Hepatocyte (in vitro differentiated cells): ENCODE measurements around the gene MFSD11. TPM values are rescaled to one million over a fixed set of nuclear protein-coding genes. Genes with fewer than 3 reads are reported as not detected.

Source experiments
- DNase-seq: peaks from one replicate; pipeline ENCODE4 v3.0.0-alpha.2; 2016; ENCODE audit warnings: low spot score
- H2AFZ ChIP-seq: fragments of 200-600 bp; sonication (generic); 2 replicates; pipeline ENCODE4 v1.6.0; 2016; ENCODE audit warnings: antibody characterized with exemption, mild to moderate bottlenecking
- H3K27ac ChIP-seq: fragments of 200-600 bp; sonication (generic); 2 replicates; pipeline ENCODE4 v1.5.1; 2016; ENCODE audit warnings: mild to moderate bottlenecking
- H3K27me3 ChIP-seq: fragments of 200-600 bp; sonication (generic); 2 replicates; pipeline ENCODE4 v1.6.1; 2016
- H3K36me3 ChIP-seq: fragments of 200-600 bp; sonication (generic); replicated peaks from 2 replicates; pipeline ENCODE4 v1.5.1; 2016; ENCODE audit warnings: low read depth; ENCODE audit not compliant: insufficient read depth
- H3K4me1 ChIP-seq: fragments of 200-600 bp; sonication (generic); 2 replicates; pipeline ENCODE4 v1.5.1; 2016; ENCODE audit warnings: mild to moderate bottlenecking, moderate library complexity; ENCODE audit not compliant: insufficient read depth
- H3K4me2 ChIP-seq: fragments of 200-600 bp; sonication (generic); 2 replicates; pipeline ENCODE4 v1.6.0; 2016
- H3K4me3 ChIP-seq: fragments of 200-600 bp; sonication (generic); 2 replicates; pipeline ENCODE4 v1.5.1; 2016; ENCODE audit warnings: mild to moderate bottlenecking
- H3K79me2 ChIP-seq: fragments of 200-600 bp; sonication (generic); 2 replicates; pipeline ENCODE4 v1.6.0; 2017; ENCODE audit warnings: mild to moderate bottlenecking
- H3K9me2 ChIP-seq: fragments of 200-600 bp; sonication (generic); replicated peaks from 2 replicates; pipeline ENCODE4 v1.6.0; 2017; ENCODE audit warnings: mild to moderate bottlenecking; ENCODE audit not compliant: insufficient read depth
- H3K9me3 ChIP-seq: fragments of 200-600 bp; sonication (generic); 2 replicates; pipeline ENCODE4 v1.5.1; 2016; ENCODE audit warnings: low read depth, mild to moderate bottlenecking
- H4K20me1 ChIP-seq: fragments of 200-600 bp; sonication (generic); 2 replicates; pipeline ENCODE4 v1.6.0; 2016; ENCODE audit warnings: mild to moderate bottlenecking; ENCODE audit not compliant: insufficient read depth, poor library complexity, severe bottlenecking
- CTCF ChIP-seq: fragments of 200-600 bp; sonication (generic); IDR thresholded peaks from 2 replicates; pipeline ENCODE4 v1.5.1; 2016; ENCODE audit warnings: antibody characterized with exemption, mild to moderate bottlenecking; ENCODE audit not compliant: poor library complexity
- EZH2 ChIP-seq: fragments of 200-600 bp; sonication (generic); IDR thresholded peaks from 2 replicates; pipeline ENCODE4 v1.6.1; 2016; ENCODE audit warnings: antibody characterized with exemption, mild to moderate bottlenecking, borderline replicate concordance
- EZH2phosphoT487 ChIP-seq: fragments of 200-600 bp; sonication (generic); IDR thresholded peaks from one replicate; pipeline ENCODE4 v1.6.1; 2018; ENCODE audit warnings: antibody characterized with exemption, mild to moderate bottlenecking, low read depth, moderate library complexity; ENCODE audit not compliant: unreplicated experiment, severe bottlenecking
- WGBS: methylation state at CpG from one replicate; pipeline ENCODE4 v1.1.6; 2016; ENCODE audit warnings: low lambda C conversion rate; ENCODE audit errors: missing lambda C conversion rate; 5-methylcytosine and 5-hydroxymethylcytosine counted together
- polyA plus RNA-seq: library from polyadenylated mRNA; unstranded; fragments of >200 nt; fragmentation: Nextera tagmentation; extraction: Ambion mirVana; gene quantifications from 2 replicates; pipeline ENCODE4 v1.2.1, GENCODE V29; 2016
- total RNA-seq: library from RNA; depleted of rRNA; stranded (reverse); fragments of >200 nt; gene quantifications from 2 replicates; pipeline ENCODE4 v1.2.3, GENCODE V29; 2014

MFSD11 gene
- total and polyA plus RNA-seq, 2 experiments from 2014 or later, result 43.5 to 66.6 TPM

- Histone ChIP-seq H3K4me3 (no peak overlapping the region), H3K4me2 (no peak overlapping the region), H3K79me2 (no peaks in the 10 kb centered on the region), H3K27me3 (no peaks in the 10 kb centered on the region), H3K9me3 (no peaks in the 10 kb centered on the region), H2AFZ (no peak overlapping the region), H3K27ac (no peak overlapping the region), H3K9me2 (no peaks in the 10 kb centered on the region), H3K4me1 (peaks cover 17% of the 10 kb centered on the region), H4K20me1 (no peaks in the 10 kb centered on the region), H3K36me3 (no peaks in the 10 kb centered on the region)
- DNase-seq, result no peak
- TF ChIP-seq EZH2phosphoT487 (no peak), EZH2 (no peak), CTCF (no peak)
- WGBS, result 92% methylated on average over 5 of the region's 5 CpGs
Observed at GRCh38 chr17:76792348-76792747, 54.4 kb downstream of the MFSD11 start.

- H3K4me1 ChIP-seq, result peaks cover 17% of the 10 kb centered on the region
- H3K27ac ChIP-seq, result no peak overlapping the region
- H4K20me1 ChIP-seq, result no peaks in the 10 kb centered on the region
- WGBS, result 73% methylated on average over 4 of the region's 4 CpGs
- no peaks in the 10 kb centered on the region for H3K79me2 ChIP-seq
- H3K27me3 ChIP-seq, result no peaks in the 10 kb centered on the region
- no peak overlapping the region for H2AFZ ChIP-seq
- no peaks in the 10 kb centered on the region for H3K9me3 ChIP-seq
- no peaks in the 10 kb centered on the region for H3K36me3 ChIP-seq
- H3K4me2 ChIP-seq, result no peak overlapping the region
- H3K4me3 ChIP-seq, result no peak overlapping the region
- TF ChIP-seq EZH2phosphoT487 (no peak), CTCF (no peak), EZH2 (no peak)
- no peak for DNase-seq
- H3K9me2 ChIP-seq, result no peaks in the 10 kb centered on the region
Observed at GRCh38 chr17:76793775-76794174, 55.9 kb downstream of the MFSD11 start.

DNA sequence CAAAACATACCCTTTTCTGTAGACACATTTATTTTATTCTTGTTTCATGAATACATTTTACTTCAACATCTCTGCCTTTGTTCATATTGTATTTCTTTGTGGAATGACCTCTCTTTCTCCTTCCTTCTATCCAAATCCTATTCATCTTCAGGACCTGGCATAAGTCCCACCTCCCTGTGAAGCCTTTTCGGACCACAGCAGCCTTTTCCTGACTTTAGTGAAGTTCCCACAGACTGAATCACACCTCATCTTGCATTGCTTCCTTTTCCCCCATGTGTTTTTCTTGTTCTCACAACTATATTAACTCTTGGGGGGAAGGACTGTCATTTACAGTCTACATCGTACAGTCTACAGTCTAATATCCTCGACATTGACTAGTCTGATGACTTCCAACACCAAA lies 58.2 kb downstream of the MFSD11 start:
- Histone ChIP-seq H3K4me1 (peaks cover 5% of the 10 kb centered on the region), H3K36me3 (no peaks in the 10 kb centered on the region), H3K9me3 (no peaks in the 10 kb centered on the region), H3K9me2 (no peaks in the 10 kb centered on the region), H2AFZ (no peak overlapping the region), H3K4me3 (no peak overlapping the region), H3K79me2 (no peaks in the 10 kb centered on the region), H3K27ac (no peak overlapping the region), H3K4me2 (no peak overlapping the region), H4K20me1 (no peaks in the 10 kb centered on the region), H3K27me3 (no peaks in the 10 kb centered on the region)
- TF ChIP-seq EZH2 (no peak), EZH2phosphoT487 (no peak), CTCF (no peak)
- no peak for DNase-seq
- whole genome bisulfite sequencing, result 97% methylated on average over 3 of the region's 3 CpGs

- Histone ChIP-seq H4K20me1 (no peaks in the 10 kb centered on the region), H3K4me3 (no peak overlapping the region), H3K9me3 (no peaks in the 10 kb centered on the region), H3K36me3 (no peaks in the 10 kb centered on the region), H3K27me3 (no peaks in the 10 kb centered on the region), H3K4me1 (no peaks in the 10 kb centered on the region), H3K4me2 (no peak overlapping the region), H3K79me2 (no peaks in the 10 kb centered on the region), H2AFZ (no peak overlapping the region), H3K27ac (no peak overlapping the region), H3K9me2 (no peaks in the 10 kb centered on the region)
- WGBS, result 70% methylated on average over 6 of the region's 6 CpGs
- no peak for DNase-seq
- no peak for TF ChIP-seq CTCF
- TF ChIP-seq EZH2phosphoT487, result no peak
- no peak for TF ChIP-seq EZH2
Observed at GRCh38 chr17:76797241-76797840, 59.4 kb downstream of the MFSD11 start.
